Measurements from ENCODE around the gene CDH22. TPM values are rescaled to one million over a fixed set of nuclear protein-coding genes. Genes with fewer than 3 reads are reported as not detected.

Gene CDH22
- total RNA-seq, 1 donor from 2014 or later, result 0.09 TPM

DNA sequence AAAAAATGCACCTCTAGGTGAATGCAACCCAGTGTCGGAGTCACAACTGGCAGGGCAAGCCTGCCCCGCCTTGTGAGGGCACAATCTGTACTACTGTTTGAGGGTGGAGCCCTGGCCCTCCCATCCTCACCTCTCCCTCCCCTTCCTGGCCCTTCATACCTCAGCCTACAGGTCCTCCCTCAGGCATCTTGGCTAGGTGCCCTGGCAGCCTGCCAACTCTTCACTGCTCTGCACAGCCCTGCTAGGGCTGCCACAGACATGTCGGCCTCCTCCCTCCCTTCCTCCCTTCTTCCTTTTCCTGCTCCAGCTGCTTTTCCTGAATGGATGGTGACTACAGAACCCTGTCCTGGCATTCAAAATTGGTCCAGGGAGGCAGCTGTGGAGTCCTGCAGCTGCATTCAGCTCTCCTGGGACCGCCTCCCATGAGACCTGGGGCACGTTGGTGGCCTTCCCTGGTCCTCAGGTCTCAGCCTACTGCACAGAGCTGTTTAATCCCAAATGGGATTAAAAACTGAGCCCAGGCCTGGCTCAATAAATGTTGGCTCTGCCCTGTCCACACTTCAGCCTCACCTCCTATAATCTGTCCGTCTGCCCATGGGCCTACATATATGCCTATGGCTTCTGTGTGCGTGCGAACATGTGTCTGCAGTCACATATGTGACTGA lies 52.7 kb downstream of the CDH22 start:
- Mint-ChIP-seq H3K27me3 (peaks cover 31% of the 10 kb centered on the region), H3K9me3 (no peaks in the 10 kb centered on the region), H3K4me3 (no peak overlapping the region), H3K4me1 (no peaks in the 10 kb centered on the region), H3K36me3 (ENCODE audit: low read depth) (no peaks in the 10 kb centered on the region), H3K27ac (no peak overlapping the region)
- TF ChIP-seq, protein P1, sequence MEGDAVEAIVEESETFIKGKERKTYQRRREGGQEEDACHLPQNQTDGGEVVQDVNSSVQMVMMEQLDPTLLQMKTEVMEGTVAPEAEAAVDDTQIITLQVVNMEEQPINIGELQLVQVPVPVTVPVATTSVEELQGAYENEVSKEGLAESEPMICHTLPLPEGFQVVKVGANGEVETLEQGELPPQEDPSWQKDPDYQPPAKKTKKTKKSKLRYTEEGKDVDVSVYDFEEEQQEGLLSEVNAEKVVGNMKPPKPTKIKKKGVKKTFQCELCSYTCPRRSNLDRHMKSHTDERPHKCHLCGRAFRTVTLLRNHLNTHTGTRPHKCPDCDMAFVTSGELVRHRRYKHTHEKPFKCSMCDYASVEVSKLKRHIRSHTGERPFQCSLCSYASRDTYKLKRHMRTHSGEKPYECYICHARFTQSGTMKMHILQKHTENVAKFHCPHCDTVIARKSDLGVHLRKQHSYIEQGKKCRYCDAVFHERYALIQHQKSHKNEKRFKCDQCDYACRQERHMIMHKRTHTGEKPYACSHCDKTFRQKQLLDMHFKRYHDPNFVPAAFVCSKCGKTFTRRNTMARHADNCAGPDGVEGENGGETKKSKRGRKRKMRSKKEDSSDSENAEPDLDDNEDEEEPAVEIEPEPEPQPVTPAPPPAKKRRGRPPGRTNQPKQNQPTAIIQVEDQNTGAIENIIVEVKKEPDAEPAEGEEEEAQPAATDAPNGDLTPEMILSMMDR (IDR thresholded peaks at IDR 0.05), result no peak
- DNase-seq (no peak), ATAC-seq (ENCODE audit: low read depth) (no peak)
- ChIA-PET CTCF (no interaction called here), POLR2A (no interaction called here)
- intact Hi-C loops (cut with micrococcal nuclease), result no loop called here

- Mint-ChIP-seq H3K27me3 (peaks cover 44% of the 10 kb centered on the region), H3K4me1 (no peaks in the 10 kb centered on the region), H3K9me3 (no peaks in the 10 kb centered on the region), H3K4me3 (no peak overlapping the region), H3K36me3 (ENCODE audit: low read depth) (no peaks in the 10 kb centered on the region), H3K27ac (no peak overlapping the region)
- ATAC-seq (ENCODE audit: low read depth) (no peak), DNase-seq (no peak)
- ChIA-PET CTCF (no interaction called here), POLR2A (no interaction called here)
- intact Hi-C loops (cut with micrococcal nuclease), result no loop called here
- TF ChIP-seq, protein P1 (IDR thresholded peaks at IDR 0.05), result no peak
Observed at GRCh38 chr20:46253391-46253790, 54.9 kb downstream of the CDH22 start.

- ChIA-PET CTCF (no interaction called here), POLR2A (no interaction called here)
- intact Hi-C loops (cut with micrococcal nuclease), result no loop called here
- TF ChIP-seq, protein P1 (IDR thresholded peaks at IDR 0.05), result no peak
- no peaks in the 10 kb centered on the region for H3K9me3 Mint-ChIP-seq
- H3K36me3 Mint-ChIP-seq (ENCODE audit: low read depth), result no peaks in the 10 kb centered on the region
- no peak overlapping the region for H3K27ac Mint-ChIP-seq
- ATAC-seq (ENCODE audit: low read depth) (no peak), DNase-seq (no peak)
- peaks cover 50% of the 10 kb centered on the region for H3K27me3 Mint-ChIP-seq
- H3K4me1 Mint-ChIP-seq, result no peaks in the 10 kb centered on the region
- no peak overlapping the region for H3K4me3 Mint-ChIP-seq
Observed at GRCh38 chr20:46252352-46253091, 55.8 kb downstream of the CDH22 start.

DNA sequence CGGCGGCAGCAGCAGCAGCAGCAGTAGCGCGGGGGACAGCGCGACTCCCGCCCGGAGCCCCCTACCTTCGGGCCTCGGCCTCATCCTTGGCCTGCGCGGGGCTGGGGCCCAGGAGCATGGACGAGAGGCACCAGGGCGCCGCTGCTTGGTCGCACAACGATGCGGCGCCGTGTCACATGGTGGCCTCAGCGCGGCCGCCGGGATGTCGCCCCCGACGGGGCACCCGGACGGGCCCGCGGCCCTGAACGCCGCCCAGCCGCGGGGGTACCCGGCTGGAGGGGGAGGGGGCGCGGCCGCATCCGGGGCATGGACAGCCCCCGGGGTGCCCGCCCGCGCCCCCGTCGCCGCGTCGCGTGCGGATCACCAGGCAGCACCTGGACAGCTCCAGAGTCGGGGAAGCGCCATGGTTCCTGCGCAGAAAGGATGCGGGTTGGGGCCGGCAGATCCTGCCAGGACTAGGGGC lies 57.1 kb downstream of the CDH22 start:
- ATAC-seq (ENCODE audit: low read depth) (no peak), DNase-seq (no peak)
- ChIA-PET POLR2A (no interaction called here), CTCF (no interaction called here)
- Mint-ChIP-seq H3K27me3 (peaks cover 63% of the 10 kb centered on the region), H3K27ac (no peak overlapping the region), H3K4me3 (no peak overlapping the region), H3K36me3 (ENCODE audit: low read depth) (no peaks in the 10 kb centered on the region), H3K9me3 (no peaks in the 10 kb centered on the region), H3K4me1 (no peaks in the 10 kb centered on the region)
- intact Hi-C loops (cut with micrococcal nuclease), result no loop called here
- TF ChIP-seq, protein P1 (IDR thresholded peaks at IDR 0.05), result no peak

DNA sequence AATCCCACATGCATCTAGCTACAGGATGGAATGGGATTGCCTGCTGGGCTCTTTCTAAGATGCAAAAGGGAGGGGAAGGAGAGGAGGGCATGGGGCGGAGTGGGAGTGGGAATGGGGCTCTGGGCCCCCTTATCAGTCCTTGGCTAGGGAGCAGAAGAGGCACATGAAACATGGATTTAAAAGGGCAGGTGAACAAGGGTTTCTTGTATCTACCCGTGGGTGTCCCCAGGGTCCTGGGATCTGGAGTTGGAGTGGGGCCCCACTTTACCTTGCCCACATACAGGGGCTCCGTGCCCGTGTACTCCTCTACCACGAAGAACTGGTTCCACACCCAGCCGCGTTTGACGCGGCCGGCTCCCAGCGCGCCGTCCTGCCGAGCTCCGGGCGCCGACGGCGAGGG lies 57.5 kb downstream of the CDH22 start:
- H3K36me3 Mint-ChIP-seq (ENCODE audit: low read depth), result no peaks in the 10 kb centered on the region
- H3K9me3 Mint-ChIP-seq, result no peaks in the 10 kb centered on the region
- intact Hi-C loops (cut with micrococcal nuclease), result no loop called here
- peaks cover 67% of the 10 kb centered on the region for H3K27me3 Mint-ChIP-seq
- ChIA-PET CTCF (no interaction called here), POLR2A (no interaction called here)
- no peak overlapping the region for H3K27ac Mint-ChIP-seq
- no peaks in the 10 kb centered on the region for H3K4me1 Mint-ChIP-seq
- ATAC-seq (ENCODE audit: low read depth), result no peak
- TF ChIP-seq, protein P1 (IDR thresholded peaks at IDR 0.05), result no peak
- DNase-seq, result no peak
- no peak overlapping the region for H3K4me3 Mint-ChIP-seq
